Keratinocyte (primary cell): ENCODE measurements around the gene CFAP53. TPM values are rescaled to one million over a fixed set of nuclear protein-coding genes. Genes with fewer than 3 reads are reported as not detected.

Experiments used
- DNase-seq: peaks from one replicate; pipeline ENCODE4 v3.0.0-alpha.2; 2011; ENCODE audit warnings: low read depth, missing footprints, low spot score
- FAIRE-seq: peaks from 2 replicates; lab custom pipeline; 2011; peaks lifted over from hg19 to GRCh38; lab: Jason Lieb, UNC
- H2AFZ ChIP-seq: 2 replicates; pipeline ENCODE4 v1.6.0; 2012; ENCODE audit warnings: low read length, control low read depth, inconsistent platforms; ENCODE audit not compliant: control insufficient read depth
- H3K27ac ChIP-seq: 2 replicates; pipeline ENCODE4 v1.5.1; 2011; ENCODE audit warnings: low read length; ENCODE audit not compliant: control insufficient read depth, insufficient read depth
- H3K27me3 ChIP-seq: 3 replicates; pipeline ENCODE4 v1.6.0; 2011; ENCODE audit warnings: low read length; ENCODE audit not compliant: control insufficient read depth, insufficient read depth; ENCODE audit errors: extremely low read depth
- H3K36me3 ChIP-seq, 2 experiments: 2 replicates in 1 of 2; 3 replicates in 1 of 2; pipeline ENCODE4 v1.5.1; 2011; ENCODE audit warnings: low read length in 2 of 2, mild to moderate bottlenecking in 1 of 2; ENCODE audit not compliant: control insufficient read depth in 2 of 2, insufficient read depth in 2 of 2; ENCODE audit errors: extremely low read depth in 1 of 2
- H3K4me1 ChIP-seq: 3 replicates; pipeline ENCODE4 v1.5.1; 2011; ENCODE audit warnings: low read length; ENCODE audit not compliant: control insufficient read depth, insufficient read depth; ENCODE audit errors: extremely low read depth
- H3K4me2 ChIP-seq: 3 replicates; pipeline ENCODE4 v1.6.0; 2011; ENCODE audit warnings: low read depth, low read length; ENCODE audit not compliant: control insufficient read depth, insufficient read depth; ENCODE audit errors: extremely low read depth
- H3K4me3 ChIP-seq, 3 experiments: fragments of 200-600 bp in 1 of 3; sonication (generic) in 1 of 3; 2 replicates in 2 of 3; 3 replicates in 1 of 3; pipeline ENCODE4 v1.5.1; 2011 to 2016; ENCODE audit warnings: low read length in 3 of 3, mild to moderate bottlenecking in 3 of 3, control low read depth in 2 of 3, inconsistent platforms in 1 of 3, low read depth in 1 of 3, mixed read lengths in 1 of 3, mixed run types in 1 of 3, moderate library complexity in 1 of 3; ENCODE audit not compliant: control insufficient read depth in 2 of 3, insufficient read depth in 2 of 3; ENCODE audit errors: extremely low read depth in 1 of 3
- H3K79me2 ChIP-seq: 2 replicates; pipeline ENCODE4 v1.6.0; 2012; ENCODE audit warnings: low read length; ENCODE audit not compliant: control insufficient read depth, insufficient read depth
- H3K9ac ChIP-seq: 3 replicates; pipeline ENCODE4 v1.6.0; 2011; ENCODE audit warnings: low read length; ENCODE audit not compliant: control insufficient read depth, insufficient read depth; ENCODE audit errors: extremely low read depth
- H3K9me1 ChIP-seq: 3 replicates; pipeline ENCODE4 v1.6.0; 2011; ENCODE audit warnings: low read length; ENCODE audit not compliant: control insufficient read depth, insufficient read depth; ENCODE audit errors: extremely low read depth
- H3K9me3 ChIP-seq: 2 replicates; pipeline ENCODE4 v1.5.1; 2012; ENCODE audit warnings: low read depth, low read length; ENCODE audit not compliant: control insufficient read depth
- H4K20me1 ChIP-seq: 3 replicates; pipeline ENCODE4 v1.6.0; 2011; ENCODE audit warnings: low read length; ENCODE audit not compliant: control insufficient read depth, insufficient read depth; ENCODE audit errors: extremely low read depth
- CTCF ChIP-seq, 3 experiments: IDR thresholded peaks in 1 of 3; conservative IDR thresholded peaks in 1 of 3; optimal IDR thresholded peaks in 1 of 3; 2 replicates in 2 of 3; 3 replicates in 1 of 3; pipeline versions ENCODE3 to v1.5.1; 2011; ENCODE audit warnings: low read length in 3 of 3, mild to moderate bottlenecking in 3 of 3, moderate library complexity in 2 of 3, control low read depth in 1 of 3, inconsistent platforms in 1 of 3; ENCODE audit not compliant: insufficient read depth in 2 of 3; ENCODE audit errors: extremely low read depth in 1 of 3
- EZH2 ChIP-seq: IDR thresholded peaks from one replicate; pipeline ENCODE4 v1.6.1; 2012; ENCODE audit warnings: inconsistent platforms, mild to moderate bottlenecking, low read length, moderate library complexity
- dilution Hi-C: fragments of 300-500 bp; cut with MboI; formaldehyde crosslinking; loops from one replicate; pipeline ENCODE4 v1.7.0; 2020; ENCODE audit warnings: low sequenced_read_pairs; ENCODE audit not compliant: extremely low pct_ligation_motif_present
- polyA plus RNA-seq, 5 experiments: library from polyadenylated mRNA; depleted of rRNA in 3 of 5; stranded (reverse) in 3 of 5; stranded (forward) in 1 of 5; unstranded in 1 of 5; fragments of >200 nt; gene quantifications; 1 replicate in 1 of 5; 2 replicates in 3 of 5; 3 replicates in 1 of 5; pipeline versions ENCODE4 v1.2.1 to v1.2.3, GENCODE V29; 2011 to 2012; ENCODE audit warnings: missing spikeins in 2 of 5, low read depth in 1 of 5, low replicate concordance in 1 of 5

The CFAP53 gene
- polyA plus RNA-seq, 1 donor (not counting 4 experiments of a cell fraction or from before 2014, with no cell fraction given): 0.59 TPM

GRCh38 chr18:50196261-50196660, 70.0 kb downstream of the CFAP53 start:
- Histone ChIP-seq H3K79me2 (no peaks in the 10 kb centered on the region), H3K9me1 (no peaks in the 10 kb centered on the region)

GRCh38 chr18:50195689-50196088, 70.6 kb downstream of the CFAP53 start:
- Histone ChIP-seq H3K9me3 (no peaks in the 10 kb centered on the region), H3K79me2 (no peaks in the 10 kb centered on the region), H3K9me1 (no peaks in the 10 kb centered on the region), H3K4me2 (peak overlapping the region; percentile 75), H3K36me3 (no peaks in the 10 kb centered on the region), H2AFZ (no peak overlapping the region), H3K4me1 (peaks cover 7% of the 10 kb centered on the region), H3K4me3 (no peak overlapping the region), H3K9ac (no peak overlapping the region), H3K27me3 (peaks cover 47% of the 10 kb centered on the region), H3K27ac (no peak overlapping the region), H4K20me1 (no peaks in the 10 kb centered on the region)
- no peak for DNase-seq
- no peak for FAIRE-seq
- dilution Hi-C loops: no loop called here
- TF ChIP-seq EZH2 (no peak), CTCF (optimal IDR thresholded peaks at IDR 0.05 in 1 of 3, IDR thresholded peaks at IDR 0.05 in 1 of 3, conservative IDR thresholded peaks at IDR 0.05 in 1 of 3; ENCODE audit: extremely low read depth in 1 of 3, insufficient read depth in 2 of 3, low read length in 3 of 3) (no peak)

More at GRCh38 chr18:50196261-50196660, 70.0 kb downstream of the CFAP53 start:
- Histone ChIP-seq H2AFZ (no peak overlapping the region), H3K9ac (no peak overlapping the region), H3K9me3 (no peaks in the 10 kb centered on the region), H3K4me2 (no peak overlapping the region), H4K20me1 (no peaks in the 10 kb centered on the region), H3K36me3 (no peaks in the 10 kb centered on the region), H3K4me1 (peaks cover 7% of the 10 kb centered on the region), H3K27me3 (peaks cover 47% of the 10 kb centered on the region), H3K4me3 (no peak overlapping the region), H3K27ac (no peak overlapping the region)
- TF ChIP-seq EZH2 (no peak), CTCF (optimal IDR thresholded peaks at IDR 0.05 in 1 of 3, IDR thresholded peaks at IDR 0.05 in 1 of 3, conservative IDR thresholded peaks at IDR 0.05 in 1 of 3; ENCODE audit: extremely low read depth in 1 of 3, insufficient read depth in 2 of 3, low read length in 3 of 3) (no peak)
- dilution Hi-C loops: no loop called here
- no peak for DNase-seq
- FAIRE-seq: no peak
